H1 (cell line): ENCODE data around the gene COTL1. TPM values are rescaled to one million over a fixed set of nuclear protein-coding genes. Genes with fewer than 3 reads are reported as not detected.

Source experiments
- CTCF ChIA-PET: fragments of 300-600 bp; sonication (Branson Sonifier 250); formaldehyde crosslinking; loops from one replicate; lab custom pipeline; 2021; ENCODE audit not compliant: partially characterized antibody; lab: Charles Lee
- POLR2A ChIA-PET: fragments of 300-600 bp; sonication (Branson Sonifier 250); formaldehyde crosslinking; loops from one replicate; lab custom pipeline; 2021; ENCODE audit warnings: inconsistent platforms; ENCODE audit not compliant: partially characterized antibody; lab: Charles Lee
- DNase-seq, 2 experiments: peaks; one replicate each; pipeline versions ENCODE4 v3.0.0 to v3.0.0-alpha.2; 2010 to 2022; ENCODE audit warnings: low spot score in 2 of 2, low read depth in 1 of 2, mixed read lengths in 1 of 2
- FAIRE-seq: peaks from 2 replicates; lab custom pipeline; 2011; peaks lifted over from hg19 to GRCh38; lab: Jason Lieb, UNC
- H2AFZ ChIP-seq: 2 replicates; pipeline ENCODE4 v1.8.1; 2012; ENCODE audit warnings: low read length, inconsistent platforms
- H2AK5ac ChIP-seq: 2 replicates; pipeline ENCODE4 v1.6.1; 2013; ENCODE audit warnings: low read depth, low read length
- H2BK120ac ChIP-seq: replicated peaks from 2 replicates; pipeline ENCODE3; 2013; ENCODE audit warnings: low read depth, low read length, inconsistent platforms
- H2BK12ac ChIP-seq: 2 replicates; pipeline ENCODE4 v1.6.1; 2013; ENCODE audit warnings: low read depth, low read length
- H2BK15ac ChIP-seq: 2 replicates; pipeline ENCODE4 v1.6.1; 2013; ENCODE audit warnings: low read length
- H2BK20ac ChIP-seq: 2 replicates; pipeline ENCODE4 v1.6.1; 2013; ENCODE audit warnings: low read length
- H2BK5ac ChIP-seq: 2 replicates; pipeline ENCODE4 v1.6.1; 2013; ENCODE audit warnings: low read depth, low read length
- H3K14ac ChIP-seq: 2 replicates; pipeline ENCODE4 v1.6.1; 2013; ENCODE audit warnings: inconsistent platforms; ENCODE audit not compliant: insufficient read length
- H3K18ac ChIP-seq: 2 replicates; pipeline ENCODE4 v1.6.1; 2013; ENCODE audit warnings: low read length; ENCODE audit errors: extremely low read depth
- H3K23ac ChIP-seq: 2 replicates; pipeline ENCODE4 v1.6.1; 2013; ENCODE audit warnings: inconsistent platforms; ENCODE audit not compliant: insufficient read length
- H3K23me2 ChIP-seq: 2 replicates; pipeline ENCODE4 v1.6.1; 2013; ENCODE audit warnings: low read depth, low read length
- H3K27ac ChIP-seq: 2 replicates; pipeline ENCODE4 v1.6.1; 2011; ENCODE audit warnings: low read depth, low read length, inconsistent platforms
- H3K27me3 ChIP-seq, 4 experiments: replicated peaks in 1 of 4; 1 replicate in 1 of 4; 2 replicates in 3 of 4; pipeline versions ENCODE4 v1.6.1 to v1.8.1; 2011 to 2013; ENCODE audit warnings: low read length in 3 of 4, mild to moderate bottlenecking in 3 of 4, inconsistent platforms in 2 of 4, mixed read lengths in 2 of 4, moderate library complexity in 1 of 4; ENCODE audit not compliant: control insufficient read depth in 3 of 4, insufficient read depth in 3 of 4; ENCODE audit errors: extremely low read depth in 1 of 4
- H3K36me3 ChIP-seq, 4 experiments: 2 replicates each; pipeline versions ENCODE4 v1.6.1 to v1.8.1; 2011 to 2013; ENCODE audit warnings: mild to moderate bottlenecking in 4 of 4, low read length in 3 of 4, moderate library complexity in 2 of 4, control low read depth in 1 of 4, inconsistent platforms in 1 of 4; ENCODE audit not compliant: insufficient read depth in 4 of 4, control insufficient read depth in 2 of 4
- H3K4ac ChIP-seq: replicated peaks from 2 replicates; pipeline ENCODE3; 2013; ENCODE audit warnings: low read length, low read depth, mixed read lengths, inconsistent platforms; ENCODE audit not compliant: insufficient read length
- H3K4me1 ChIP-seq, 4 experiments: replicated peaks in 1 of 4; 1 replicate in 1 of 4; 2 replicates in 3 of 4; pipeline versions ENCODE4 v1.6.1 to v1.8.1; 2011 to 2013; ENCODE audit warnings: low read length in 3 of 4, inconsistent platforms in 2 of 4, mixed read lengths in 1 of 4; ENCODE audit not compliant: insufficient read depth in 4 of 4, control insufficient read depth in 3 of 4
- H3K4me2 ChIP-seq, 2 experiments: 2 replicates each; pipeline versions ENCODE4 v1.6.1 to v1.8.1; 2011 to 2013; ENCODE audit warnings: low read depth in 2 of 2, low read length in 2 of 2, control low read depth in 1 of 2, inconsistent platforms in 1 of 2, mild to moderate bottlenecking in 1 of 2; ENCODE audit not compliant: insufficient read depth in 1 of 2
- H3K4me3 ChIP-seq, 4 experiments: fragments of 200-600, 300-600 bp in 1 of 4; sonication (generic), shearing (Covaris generic), sonication (Bioruptor Twin) in 1 of 4; 2 replicates each; pipeline versions ENCODE4 v1.5.1 to v1.8.1; 2011 to 2016; ENCODE audit warnings: low read length in 4 of 4, low read depth in 3 of 4, control low read depth in 2 of 4, inconsistent platforms in 2 of 4, mild to moderate bottlenecking in 2 of 4, mixed read lengths in 1 of 4, moderate library complexity in 1 of 4; ENCODE audit not compliant: insufficient read depth in 2 of 4; ENCODE audit errors: extremely low read depth in 1 of 4
- H3K56ac ChIP-seq: replicated peaks from 2 replicates; pipeline ENCODE3; 2013; ENCODE audit warnings: low read depth, mild to moderate bottlenecking, mixed read lengths, low read length, inconsistent platforms; ENCODE audit not compliant: insufficient read length
- H3K79me1 ChIP-seq: 2 replicates; pipeline ENCODE4 v1.6.1; 2013; ENCODE audit warnings: low read depth, low read length, control low read depth
- H3K79me2 ChIP-seq, 2 experiments: 2 replicates each; pipeline versions ENCODE4 v1.6.1 to v1.8.1; 2012 to 2013; ENCODE audit warnings: low read length in 2 of 2, mild to moderate bottlenecking in 2 of 2, inconsistent platforms in 1 of 2; ENCODE audit not compliant: insufficient read depth in 2 of 2, control insufficient read depth in 1 of 2
- H3K9ac ChIP-seq, 4 experiments: replicated peaks in 1 of 4; 1 replicate in 1 of 4; 2 replicates in 3 of 4; pipeline versions ENCODE4 v1.6.1 to v1.8.1; 2011 to 2013; ENCODE audit warnings: low read depth in 3 of 4, low read length in 3 of 4, control low read depth in 2 of 4, mild to moderate bottlenecking in 2 of 4, moderate library complexity in 2 of 4, inconsistent platforms in 1 of 4; ENCODE audit errors: extremely low read depth in 1 of 4
- H3K9me3 ChIP-seq, 2 experiments: 2 replicates each; pipeline versions ENCODE4 v1.6.1 to v1.8.1; 2012 to 2013; ENCODE audit warnings: mild to moderate bottlenecking in 2 of 2, moderate library complexity in 2 of 2, control low read depth in 1 of 2, inconsistent platforms in 1 of 2, low read depth in 1 of 2, low read length in 1 of 2, mixed read lengths in 1 of 2; ENCODE audit not compliant: insufficient read depth in 2 of 2
- H4K20me1 ChIP-seq, 2 experiments: replicated peaks in 1 of 2; 2 replicates each; pipeline versions ENCODE3 to v1.8.1; 2011 to 2013; ENCODE audit warnings: inconsistent platforms in 2 of 2, low read length in 2 of 2, mild to moderate bottlenecking in 1 of 2; ENCODE audit not compliant: insufficient read depth in 2 of 2, control insufficient read depth in 1 of 2
- H4K5ac ChIP-seq: 2 replicates; pipeline ENCODE4 v1.6.1; 2013; ENCODE audit warnings: low read length, low read depth, mixed read lengths, inconsistent platforms; ENCODE audit not compliant: insufficient read length
- H4K8ac ChIP-seq: 2 replicates; pipeline ENCODE4 v1.8.0; 2013; ENCODE audit warnings: mild to moderate bottlenecking, moderate library complexity, low read length, inconsistent platforms; ENCODE audit not compliant: insufficient read depth; ENCODE audit errors: extremely low read depth
- H4K91ac ChIP-seq: replicated peaks from 2 replicates; pipeline ENCODE3; 2013; ENCODE audit warnings: low read length, mixed read lengths, inconsistent platforms; ENCODE audit not compliant: insufficient read length
- CBX8 ChIP-seq: fragments of 300-800, 300-1000 bp; sonication (generic); IDR thresholded peaks from 2 replicates; pipeline ENCODE4 v1.7.1; 2016; ENCODE audit warnings: low read depth, low read length, borderline replicate concordance
- HDAC6 ChIP-seq: IDR thresholded peaks from one replicate; pipeline ENCODE4 v1.7.1; 2012; ENCODE audit warnings: low read depth, mild to moderate bottlenecking, inconsistent platforms, low read length, moderate library complexity
- KDM4A ChIP-seq: IDR thresholded peaks from one replicate; pipeline ENCODE4 v1.7.1; 2012; ENCODE audit warnings: low read depth, mild to moderate bottlenecking, moderate library complexity, low read length, inconsistent platforms; ENCODE audit not compliant: severe bottlenecking
- KDM5A ChIP-seq: fragments of 200-600 bp; IDR thresholded peaks from 2 replicates; pipeline ENCODE4 v1.7.1; 2012; ENCODE audit warnings: mild to moderate bottlenecking, low read length, inconsistent platforms, mixed read lengths
- NRF1 ChIP-seq: IDR thresholded peaks from 2 replicates; pipeline ENCODE4 v1.6.1; 2011; ENCODE audit warnings: mild to moderate bottlenecking, low read depth, low read length, improper control_type of control experiment
- POLR2A ChIP-seq, 2 experiments: IDR thresholded peaks; 1 replicate in 1 of 2; 2 replicates in 1 of 2; pipeline ENCODE4 v1.6.1; 2011; ENCODE audit warnings: low read depth in 2 of 2, low read length in 2 of 2, mild to moderate bottlenecking in 2 of 2; ENCODE audit errors: control extremely low read depth in 1 of 2
- RFX5 ChIP-seq: IDR thresholded peaks from 2 replicates; pipeline ENCODE4 v1.6.1; 2011; ENCODE audit warnings: low read depth, low read length, improper control_type of control experiment, borderline replicate concordance
- SIRT6 ChIP-seq: IDR thresholded peaks from one replicate; pipeline ENCODE4 v1.7.1; 2012; ENCODE audit warnings: low read length, inconsistent platforms
- SP1 ChIP-seq: IDR thresholded peaks from 2 replicates; pipeline ENCODE4 v1.6.1; 2011; ENCODE audit warnings: low read depth, low read length
- SP2 ChIP-seq: IDR thresholded peaks from 2 replicates; pipeline ENCODE4 v1.6.1; 2012; ENCODE audit warnings: mild to moderate bottlenecking, low read length, inconsistent platforms
- SUZ12 ChIP-seq: fragments of 200-600 bp; sonication (generic); IDR thresholded peaks from 2 replicates; pipeline ENCODE4 v1.6.1; 2012; ENCODE audit warnings: mild to moderate bottlenecking, inconsistent platforms, low read length, moderate library complexity, mixed read lengths
- TEAD4 ChIP-seq: IDR thresholded peaks from 2 replicates; pipeline ENCODE4 v1.6.1; 2012; ENCODE audit warnings: low read depth, low read length, inconsistent platforms, mixed read lengths
- WGBS, 2 experiments: shearing (Covaris generic) in 1 of 2; methylation state at CpG; one replicate each; pipeline versions ENCODE4 v1.1.6 to v1.1.7; 2013 to 2015; ENCODE audit warnings: low lambda C conversion rate in 2 of 2, mixed read lengths in 2 of 2, inconsistent platforms in 1 of 2, low coverage in 1 of 2, missing lambda C conversion rate in 1 of 2; ENCODE audit not compliant: insufficient replicate concordance in 2 of 2, insufficient coverage in 1 of 2, insufficient read length in 1 of 2; ENCODE audit errors: extremely low coverage in 1 of 2, missing lambda C conversion rate in 1 of 2; 5-methylcytosine and 5-hydroxymethylcytosine counted together
- polyA plus RNA-seq, 7 experiments: library from polyadenylated mRNA; depleted of rRNA in 3 of 7; stranded (reverse) in 5 of 7; unstranded in 2 of 7; fragments of >200 nt in 5 of 7; fragments of 200-250 nt in 2 of 7; gene quantifications; 1 replicate in 5 of 7; 2 replicates in 1 of 7; 4 replicates in 1 of 7; pipeline versions ENCODE4 v1.2.1 to v1.2.3, GENCODE V29; 2011 to 2013; ENCODE audit warnings: missing spikeins in 2 of 7, mixed read lengths in 2 of 7
- total RNA-seq: library from RNA; stranded (reverse); fragmentation: NEBNext Ultra II Directional; extraction: Animal tissue kit (Norgen Biotek cat#: 25700); gene quantifications from 2 replicates; pipeline ENCODE4 v1.2.1, GENCODE V29; 2021
- TF ChIP-seq, protein P1 (sequence below): IDR thresholded peaks from 2 replicates; pipeline ENCODE4 v1.6.1; 2012; ENCODE audit warnings: inconsistent platforms

The COTL1 gene
- total and polyA plus RNA-seq, 2 of the 8 experiments (the other 6 are each of a cell fraction or from before 2014, with no cell fraction given) = 59.2 to 183 TPM

- TF ChIP-seq KDM4A (no peak), RFX5 (no peak), HDAC6 (no peak), KDM5A (no peak), SUZ12 (no peak), SP1 (no peak), TEAD4 (no peak), CBX8 (no peak), POLR2A (IDR thresholded peaks at IDR 0.05; ENCODE audit: control extremely low read depth in 1 of 2, low read depth in 2 of 2, low read length in 2 of 2) (no peak), SIRT6 (no peak), SP2 (no peak), NRF1 (no peak)
- TF ChIP-seq, protein P1, sequence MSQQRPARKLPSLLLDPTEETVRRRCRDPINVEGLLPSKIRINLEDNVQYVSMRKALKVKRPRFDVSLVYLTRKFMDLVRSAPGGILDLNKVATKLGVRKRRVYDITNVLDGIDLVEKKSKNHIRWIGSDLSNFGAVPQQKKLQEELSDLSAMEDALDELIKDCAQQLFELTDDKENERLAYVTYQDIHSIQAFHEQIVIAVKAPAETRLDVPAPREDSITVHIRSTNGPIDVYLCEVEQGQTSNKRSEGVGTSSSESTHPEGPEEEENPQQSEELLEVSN = no peak
- FAIRE-seq = no peak
- no peak overlapping the region for H2AK5ac ChIP-seq
- H3K9ac ChIP-seq = no peak overlapping the region
- no peak overlapping the region for H2BK20ac ChIP-seq
- H3K79me2 ChIP-seq = peaks cover 0 to 2% of the 10 kb centered on the region in 2 experiments; a peak in 1 of 4 replicates
- CTCF ChIA-PET = interaction anchor here (0.7 to 5.5 kb wide), 7 partner anchors 11 to 79 kb away, joined by 3 to 29 read pairs (median 4); no protein-coding TSS in a partner anchor
- no peak overlapping the region for H4K91ac ChIP-seq
- H3K36me3 ChIP-seq = peaks cover 0 to 13% (median 3%) of the 10 kb centered on the region in 4 experiments; a peak in 6 of 8 replicates
- H2BK120ac ChIP-seq = no peak overlapping the region
- peaks cover 2 to 8% of the 10 kb centered on the region in 2 experiments for H4K20me1 ChIP-seq
- no peak overlapping the region for H2BK12ac ChIP-seq
- H3K4me1 ChIP-seq = peaks cover 0 to 6% (median 0%) of the 10 kb centered on the region in 4 experiments; a peak in 3 of 7 replicates
- no peaks in the 10 kb centered on the region for H3K23me2 ChIP-seq
- no peaks in the 10 kb centered on the region for H3K27me3 ChIP-seq
- H4K8ac ChIP-seq = no peak overlapping the region
- POLR2A ChIA-PET = interaction anchor here (1.2 to 2.0 kb wide), 5 partner anchors 13 to 35 kb away, joined by 3 to 7 read pairs (median 4); partner anchors contain the start of gene COTL1
- H4K5ac ChIP-seq = no peak overlapping the region
- DNase-seq = no peak
- H3K4me3 ChIP-seq = no peak overlapping the region
- no peak overlapping the region for H2BK5ac ChIP-seq
- no peak overlapping the region for H3K18ac ChIP-seq
- H2BK15ac ChIP-seq = no peak overlapping the region
- no peak overlapping the region for H3K4me2 ChIP-seq
- no peak overlapping the region for H3K27ac ChIP-seq
- 80% methylated on average over 6 of the region's 6 CpGs; no CpG with 5 or more reads in 1 of the 2 experiments for WGBS, 2 experiments
- no peak overlapping the region for H3K56ac ChIP-seq
- H2AFZ ChIP-seq = no peak overlapping the region
- H3K4ac ChIP-seq = no peak overlapping the region
- H3K14ac ChIP-seq = no peak overlapping the region
- no peaks in the 10 kb centered on the region; the same call in 1 of the 2 replicates for H3K79me1 ChIP-seq
- H3K9me3 ChIP-seq = no peaks in the 10 kb centered on the region
- H3K23ac ChIP-seq = no peak overlapping the region
These were observed 32.4 kb downstream of the COTL1 start for GRCh38 chr16:84585467-84585866.
